Naive thymus-derived CD8-positive, alpha-beta T cell (primary cell): ENCODE data around the gene NOP10. TPM values are rescaled to one million over a fixed set of nuclear protein-coding genes. Genes with fewer than 3 reads are reported as not detected.
A peak's percentile ranks its signal among the peaks of the same experiment; 100 is the strongest.

ENCODE experiments used
- ATAC-seq, 2 donors: fragments of 150-1000 bp; cut with Tn5 transposase in 1 of 2; sonication (Bioruptor Pico), chemical (Tn5 transposase) in 1 of 2; 1 replicate in 1 of 2; 2 replicates in 1 of 2; pipeline ENCODE4 v1.10.0; 2021; ENCODE audit warnings: mild to moderate bottlenecking in 2 of 2, moderate library complexity in 2 of 2
- POLR2A ChIA-PET: fragments of 350-600 bp; sonication (Branson Sonifier 250); formaldehyde crosslinking; loops from one replicate; lab custom pipeline; 2021; ENCODE audit warnings: antibody characterized with exemption; lab: Charles Lee
- DNase-seq, 10 donors: peaks; one replicate each; pipeline versions ENCODE4 v3.0.0 to v3.0.0-alpha.2; 2020 to 2022
- H3K27ac Mint-ChIP-seq, 10 donors: one replicate each; pipeline ENCODE4 v1.8.0; 2020 to 2022; ENCODE audit warnings: mild to moderate bottlenecking in 10 of 10, mixed read lengths in 10 of 10, moderate library complexity in 4 of 10, inconsistent platforms in 1 of 10
- H3K27me3 Mint-ChIP-seq, 5 donors: one replicate each; pipeline ENCODE4 v1.8.0; 2021 to 2022; ENCODE audit warnings: mixed read lengths in 5 of 5
- H3K36me3 Mint-ChIP-seq, 3 donors: one replicate each; pipeline ENCODE4 v1.8.0; 2020 to 2022; ENCODE audit warnings: mixed read lengths in 3 of 3, mild to moderate bottlenecking in 2 of 3, inconsistent platforms in 1 of 3
- H3K4me1 Mint-ChIP-seq, 4 donors: one replicate each; pipeline ENCODE4 v1.8.0; 2021 to 2022; ENCODE audit warnings: mixed read lengths in 4 of 4
- H3K4me3 Mint-ChIP-seq, 10 donors: one replicate each; pipeline ENCODE4 v1.8.0; 2020 to 2022; ENCODE audit warnings: mild to moderate bottlenecking in 10 of 10, mixed read lengths in 10 of 10, moderate library complexity in 6 of 10, inconsistent platforms in 1 of 10
- H3K9me3 Mint-ChIP-seq, 9 donors: one replicate each; pipeline ENCODE4 v1.8.0; 2020 to 2022; ENCODE audit warnings: mixed read lengths in 9 of 9, mild to moderate bottlenecking in 3 of 9, inconsistent platforms in 1 of 9, moderate library complexity in 1 of 9
- polyA plus RNA-seq, 3 donors: library from polyadenylated mRNA; unstranded; fragments of 300-500 nt; fragmentation: Illumina TruSeq; gene quantifications; one replicate each; pipeline ENCODE4 v1.2.3, GENCODE V29; 2021
- total RNA-seq, 8 experiments: library from RNA in 2 of 8; stranded (reverse) in 2 of 8; gene quantifications; one replicate each; pipeline ENCODE4 v1.2.3 and lab custom pipeline; 2021 to 2026

NOP10 gene
- total and polyA plus RNA-seq, 5 experiments from 2014 or later, result 61.7 to 320 (median 239) TPM

- peak overlapping the region in 5 of 10 donors; percentile 1 to 76 (median 46) for H3K27ac Mint-ChIP-seq
- no peaks in the 10 kb centered on the region for H3K27me3 Mint-ChIP-seq
- peaks cover 15 to 68% (median 54%) of the 10 kb centered on the region in 4 donors for H3K4me1 Mint-ChIP-seq
- POLR2A ChIA-PET, result interaction anchor here (0.6 to 15.0 kb wide), 3 partner anchors 11 to 240 kb away, joined by 3 to 215 read pairs (median 4); partner anchors contain the start of gene SLC12A6
- H3K9me3 Mint-ChIP-seq, result no peaks in the 10 kb centered on the region
- ATAC-seq (no peak), DNase-seq (no peak)
- H3K4me3 Mint-ChIP-seq, result peak overlapping the region in 1 of 10 donors; percentile 54
- H3K36me3 Mint-ChIP-seq, result no peaks in the 10 kb centered on the region
Observed at GRCh38 chr15:34325368-34325767, 17.6 kb downstream of the NOP10 start.

GRCh38 chr15:34324933-34325332 is 18.0 kb downstream of the NOP10 start:
- peak overlapping the region in 3 of 10 donors; percentile 4 to 22 (median 19) for H3K4me3 Mint-ChIP-seq
- H3K4me1 Mint-ChIP-seq, result peaks cover 14 to 68% (median 54%) of the 10 kb centered on the region in 4 donors
- no peak for DNase-seq
- H3K27me3 Mint-ChIP-seq, result no peaks in the 10 kb centered on the region
- POLR2A ChIA-PET, result interaction anchor here (0.6 to 15.0 kb wide), 3 partner anchors 11 to 239 kb away, joined by 3 to 215 read pairs (median 4); partner anchors contain the start of gene SLC12A6
- no peaks in the 10 kb centered on the region for H3K36me3 Mint-ChIP-seq
- peak overlapping the region in 4 of 10 donors; percentile 19 to 66 (median 46) for H3K27ac Mint-ChIP-seq
- ATAC-seq, result no peak
- H3K9me3 Mint-ChIP-seq, result no peaks in the 10 kb centered on the region

DNA sequence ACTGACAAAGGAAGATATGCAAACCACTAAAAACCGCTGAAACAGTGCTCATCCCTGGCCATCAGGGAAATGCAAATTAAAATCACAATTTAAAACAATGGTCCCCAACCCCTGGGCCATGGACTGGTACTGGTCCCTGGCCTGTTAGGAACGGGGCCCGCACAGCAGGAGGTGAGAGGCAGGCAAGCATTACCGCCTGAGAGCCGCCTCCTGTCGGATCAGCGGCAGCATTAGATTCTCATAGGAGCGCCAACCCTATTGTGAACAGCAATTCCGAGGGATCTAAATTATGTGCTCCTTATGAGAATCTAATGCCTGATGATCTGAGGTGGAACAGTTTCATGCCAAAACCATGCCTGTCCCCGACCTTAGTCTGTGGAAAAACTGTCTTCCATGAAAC is 19.7 kb downstream of the NOP10 start:
- H3K4me3 Mint-ChIP-seq, result no peak overlapping the region

GRCh38 chr15:34318277-34319079 is 24.5 kb downstream of the NOP10 start:
- H3K36me3 Mint-ChIP-seq, result peaks cover 0 to 14% (median 5%) of the 10 kb centered on the region in 3 donors
- peak overlapping the region; percentile 91 to 100 (median 98) for H3K4me3 Mint-ChIP-seq
- POLR2A ChIA-PET, result interaction anchor here (0.6 to 15.0 kb wide), 8 partner anchors 8 to 278 kb away, joined by 3 to 215 read pairs (median 6); partner anchors contain the start of genes LPCAT4, NOP10, NUTM1 and SLC12A6
- ATAC-seq (peak; percentile 78 to 79), DNase-seq (peak in 5 of 10 donors; percentile 11 to 40 (median 26))
- no peaks in the 10 kb centered on the region for H3K27me3 Mint-ChIP-seq
- peaks cover 26 to 70% (median 58%) of the 10 kb centered on the region in 4 donors for H3K4me1 Mint-ChIP-seq
- no peaks in the 10 kb centered on the region for H3K9me3 Mint-ChIP-seq
- H3K27ac Mint-ChIP-seq, result peak overlapping the region; percentile 85 to 99 (median 96)

More for the DNA sequence above, 19.7 kb downstream of the NOP10 start:
- POLR2A ChIA-PET, result interaction anchor here (15.0 kb wide), 1 partner anchor 13 kb away, joined by 215 read pairs; the partner anchor contains the start of gene SLC12A6
- H3K27ac Mint-ChIP-seq, result peak overlapping the region in 3 of 10 donors; percentile 11 to 66 (median 62)
- no peaks in the 10 kb centered on the region for H3K9me3 Mint-ChIP-seq
- no peaks in the 10 kb centered on the region for H3K36me3 Mint-ChIP-seq
- DNase-seq (no peak), ATAC-seq (no peak)
- H3K4me1 Mint-ChIP-seq, result peaks cover 11 to 66% (median 48%) of the 10 kb centered on the region in 4 donors
- H3K27me3 Mint-ChIP-seq, result no peaks in the 10 kb centered on the region

- Mint-ChIP-seq H3K4me1 (peaks cover 33 to 69% (median 65%) of the 10 kb centered on the region in 4 donors), H3K27ac (peak overlapping the region in 9 of 10 donors; percentile 1 to 84 (median 43)), H3K9me3 (no peaks in the 10 kb centered on the region), H3K4me3 (peak overlapping the region in 9 of 10 donors; percentile 65 to 92 (median 75)), H3K36me3 (peaks cover 8 to 40% (median 8%) of the 10 kb centered on the region in 3 donors), H3K27me3 (no peaks in the 10 kb centered on the region)
- POLR2A ChIA-PET, result interaction anchor here (2.5 kb wide), 1 partner anchor 23 kb away, joined by 7 read pairs; the partner anchor contains the start of gene SLC12A6
- ATAC-seq (no peak), DNase-seq (no peak)
Observed at GRCh38 chr15:34314491-34315490, 28.1 kb downstream of the NOP10 start.

DNA sequence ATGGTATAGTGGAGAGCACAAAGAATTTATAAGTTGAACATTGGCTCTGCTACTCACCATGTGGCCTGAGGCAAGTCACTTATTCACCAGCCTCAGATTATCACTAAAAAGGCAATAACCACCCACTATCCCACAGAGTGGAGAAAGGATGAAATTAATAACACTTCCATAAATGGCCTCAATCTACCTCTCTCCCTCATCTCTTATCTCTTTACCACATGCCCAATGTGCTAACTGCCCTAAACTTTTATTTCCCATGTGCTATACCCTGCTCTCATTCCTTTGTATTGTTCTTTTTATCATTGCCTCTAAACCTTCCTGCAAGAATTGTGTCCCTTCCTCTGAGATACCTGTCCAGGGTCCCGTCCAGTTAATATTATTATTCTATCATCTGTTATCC is 31.4 kb downstream of the NOP10 start:
- H3K4me1 Mint-ChIP-seq, result peaks cover 35 to 72% (median 61%) of the 10 kb centered on the region in 4 donors
- H3K9me3 Mint-ChIP-seq, result no peaks in the 10 kb centered on the region
- peak overlapping the region in 1 of 10 donors; percentile 0 for H3K27ac Mint-ChIP-seq
- POLR2A ChIA-PET, result no interaction called here
- no peak overlapping the region for H3K4me3 Mint-ChIP-seq
- DNase-seq (no peak), ATAC-seq (no peak)
- H3K36me3 Mint-ChIP-seq, result peaks cover 8 to 60% (median 9%) of the 10 kb centered on the region in 3 donors
- no peaks in the 10 kb centered on the region for H3K27me3 Mint-ChIP-seq

- Mint-ChIP-seq H3K9me3 (no peaks in the 10 kb centered on the region), H3K36me3 (peaks cover 0 to 70% (median 7%) of the 10 kb centered on the region in 3 donors), H3K27ac (peak overlapping the region in 6 of 10 donors; percentile 0 to 63 (median 36)), H3K4me1 (peaks cover 29 to 68% (median 61%) of the 10 kb centered on the region in 4 donors), H3K27me3 (no peaks in the 10 kb centered on the region), H3K4me3 (no peak overlapping the region)
- no peak for ATAC-seq
- no peak for DNase-seq
- POLR2A ChIA-PET, result no interaction called here
Observed at GRCh38 chr15:34304613-34305012, 38.3 kb downstream of the NOP10 start.

DNA sequence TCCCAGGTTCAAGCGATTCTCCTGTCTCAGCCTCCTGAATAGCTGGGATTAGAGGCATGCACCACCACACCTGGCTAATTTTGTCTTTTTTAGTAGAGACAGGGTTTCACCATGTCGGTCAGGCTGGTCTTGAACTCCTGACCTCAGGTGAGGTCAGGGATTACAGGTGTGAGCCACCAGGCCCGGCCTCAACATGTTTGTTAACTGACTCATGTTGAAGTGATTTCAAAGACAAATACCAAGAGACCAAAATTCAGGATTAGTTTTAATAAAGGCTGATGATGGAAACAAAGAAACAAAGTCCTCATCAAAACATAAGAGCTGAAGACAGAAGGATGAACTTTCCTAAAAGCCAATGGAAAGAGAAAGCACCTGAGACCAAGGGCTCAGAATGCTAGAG is 41.9 kb downstream of the NOP10 start:
- ATAC-seq, result no peak
- H3K27me3 Mint-ChIP-seq, result no peaks in the 10 kb centered on the region
- peak overlapping the region in 2 of 10 donors; percentile 51 to 63 for H3K27ac Mint-ChIP-seq
- H3K4me3 Mint-ChIP-seq, result no peak overlapping the region
- POLR2A ChIA-PET, result interaction anchor here (1.0 kb wide), 1 partner anchor 24 kb away, joined by 4 read pairs; no protein-coding TSS in a partner anchor
- H3K9me3 Mint-ChIP-seq, result no peaks in the 10 kb centered on the region
- peaks cover 40 to 72% (median 67%) of the 10 kb centered on the region in 4 donors for H3K4me1 Mint-ChIP-seq
- H3K36me3 Mint-ChIP-seq, result peaks cover 0 to 59% (median 5%) of the 10 kb centered on the region in 3 donors
- no peak for DNase-seq

DNA sequence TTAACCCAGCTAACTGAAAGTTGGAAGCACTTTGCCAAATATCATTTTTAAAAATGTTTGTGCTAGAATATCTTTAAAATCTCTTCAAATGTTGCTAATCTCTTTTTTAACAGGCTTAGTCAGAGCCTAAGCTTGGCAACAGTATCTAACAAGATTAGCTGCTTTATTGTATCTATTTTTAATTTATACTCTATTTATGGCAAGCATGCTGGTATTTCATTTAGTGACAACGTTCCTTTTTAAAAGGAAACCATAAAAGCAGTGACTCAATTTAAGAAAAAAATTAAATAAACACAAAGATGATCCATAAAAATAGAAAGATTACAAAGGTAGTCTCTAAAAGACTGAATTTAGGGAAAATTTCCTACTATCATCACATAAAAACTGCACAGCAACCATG is 45.9 kb downstream of the NOP10 start:
- POLR2A ChIA-PET, result no interaction called here
- no peak for DNase-seq

GRCh38 chr15:34292621-34293020 is 50.3 kb downstream of the NOP10 start:
- ATAC-seq (no peak), DNase-seq (no peak)
- POLR2A ChIA-PET, result no interaction called here
- H3K36me3 Mint-ChIP-seq, result peaks cover 5 to 28% (median 23%) of the 10 kb centered on the region in 3 donors
- H3K27me3 Mint-ChIP-seq, result no peaks in the 10 kb centered on the region
- H3K4me3 Mint-ChIP-seq, result no peak overlapping the region
- no peak overlapping the region for H3K27ac Mint-ChIP-seq
- H3K4me1 Mint-ChIP-seq, result peaks cover 21 to 55% (median 34%) of the 10 kb centered on the region in 4 donors
- peaks cover 0 to 8% (median 0%) of the 10 kb centered on the region in 9 donors for H3K9me3 Mint-ChIP-seq

More for the DNA sequence above, 45.9 kb downstream of the NOP10 start:
- Mint-ChIP-seq H3K9me3 (no peaks in the 10 kb centered on the region), H3K27me3 (no peaks in the 10 kb centered on the region), H3K27ac (peak overlapping the region in 2 of 10 donors; percentile 2 to 53), H3K36me3 (peaks cover 0 to 45% (median 4%) of the 10 kb centered on the region in 3 donors), H3K4me1 (peaks cover 29 to 63% (median 55%) of the 10 kb centered on the region in 4 donors), H3K4me3 (peak overlapping the region in 1 of 10 donors; percentile 42)
- ATAC-seq, result no peak
